Sigmoid colon (tissue), 7 donors: ENCODE results near the gene PELO. TPM values are rescaled to one million over a fixed set of nuclear protein-coding genes. Genes with fewer than 3 reads are reported as not detected.

Experiments
- DNase-seq: peaks from one replicate; pipeline ENCODE4 v3.0.0-alpha.2; 2019
- H3K27ac ChIP-seq, 4 donors: fragments of 200-600 bp; sonication (generic); one replicate each; pipeline ENCODE4 v1.5.1; 2016 to 2019; ENCODE audit warnings: mild to moderate bottlenecking in 1 of 4
- H3K27me3 ChIP-seq, 3 donors: fragments of 200-600 bp; sonication (generic); one replicate each; pipeline ENCODE4 v1.5.1; 2019; ENCODE audit warnings: mild to moderate bottlenecking in 1 of 3
- H3K36me3 ChIP-seq, 4 donors: fragments of 200-600 bp; sonication (generic); one replicate each; pipeline ENCODE4 v1.5.1; 2016 to 2019
- H3K4me1 ChIP-seq, 4 donors: fragments of 200-600 bp; sonication (generic); one replicate each; pipeline ENCODE4 v1.5.1; 2017 to 2019
- H3K4me3 ChIP-seq, 4 donors: fragments of 200-600 bp; sonication (generic); one replicate each; pipeline ENCODE4 v1.5.1; 2017 to 2019; ENCODE audit warnings: mild to moderate bottlenecking in 2 of 4, moderate library complexity in 1 of 4
- H3K9me3 ChIP-seq, 4 donors: fragments of 200-600 bp in 3 of 4; sonication (generic) in 3 of 4; one replicate each; pipeline versions ENCODE4 v1.5.1 to v1.6.1; 2013 to 2019
- CTCF ChIP-seq, 4 experiments: fragments of 450-650 bp in 3 of 4; fragments of 200-600 bp in 1 of 4; IDR thresholded peaks; one replicate each; pipeline ENCODE4 v1.5.1; 2016 to 2019; ENCODE audit warnings: antibody characterized with exemption in 4 of 4, mild to moderate bottlenecking in 3 of 4, moderate library complexity in 2 of 4
- EP300 ChIP-seq, 4 donors: sonication (generic); formaldehyde crosslinking; IDR thresholded peaks; one replicate each; pipeline ENCODE4 v1.6.1; 2017; ENCODE audit warnings: antibody characterized with exemption in 4 of 4
- POLR2A ChIP-seq, 2 donors: fragments of 450-650 bp; IDR thresholded peaks; one replicate each; pipeline ENCODE4 v1.6.1; 2016; ENCODE audit warnings: antibody characterized with exemption in 2 of 2, mild to moderate bottlenecking in 2 of 2, moderate library complexity in 2 of 2
- POLR2AphosphoS5 ChIP-seq, 4 donors: sonication (generic); formaldehyde crosslinking; IDR thresholded peaks; one replicate each; pipeline ENCODE4 v1.6.1; 2017; ENCODE audit warnings: antibody characterized with exemption in 4 of 4
- WGBS, 2 donors: extraction: QIAGEN DNeasy Blood & Tissue Kit; methylation state at CpG; one replicate each; pipeline ENCODE4 v1.1.7; 2013; 5-methylcytosine and 5-hydroxymethylcytosine counted together
- intact Hi-C: fragments of 100-400 bp; cut with DNase I; formaldehyde crosslinking; loops from one replicate; pipeline ENCODE4 v1.15.1; 2023
- polyA plus RNA-seq, 3 donors: library from polyadenylated mRNA; stranded (reverse); fragments of 200-250 nt; gene quantifications; one replicate each; pipeline ENCODE4 v1.2.3, GENCODE V29; 2013
- total RNA-seq, 4 donors: library from RNA; depleted of rRNA; stranded (reverse); fragments of >200 nt; gene quantifications; one replicate each; pipeline ENCODE4 v1.1.0, GENCODE V29; 2016
- donor health status: healthy with polysubstance abuse.
- donor health status: Bipolar disorder and iron deficiency.
- donor health status: healthy.

PELO gene
- total and polyA plus RNA-seq, 7 donors, result 3.9 to 60.1 (median 37.1) TPM

GRCh38 chr5:52783226-52783959 lies 4.3 kb upstream of the PELO start:
- Histone ChIP-seq H3K27ac (peak overlapping the region in 1 of 4 donors; percentile 14), H3K36me3 (no peaks in the 10 kb centered on the region), H3K9me3 (no peaks in the 10 kb centered on the region), H3K4me1 (peaks cover 0 to 14% (median 8%) of the 10 kb centered on the region in 4 donors), H3K27me3 (no peaks in the 10 kb centered on the region), H3K4me3 (no peak overlapping the region)
- TF ChIP-seq EP300 (IDR thresholded peaks at IDR 0.05) (no peak), POLR2AphosphoS5 (IDR thresholded peaks at IDR 0.05) (peak in 1 of 4 donors; percentile 7)
- intact Hi-C loops, result no loop called here
- no peak for DNase-seq
- WGBS, 2 donors, result 54 to 73% methylated on average over 2 of the region's 2 CpGs

- H3K27me3 ChIP-seq, result no peaks in the 10 kb centered on the region
Observed at GRCh38 chr5:52784737-52785136, 3.0 kb upstream of the PELO start.

GRCh38 chr5:52786391-52786790 lies 1.3 kb upstream of the PELO start:
- Histone ChIP-seq H3K36me3 (no peaks in the 10 kb centered on the region), H3K27ac (peak overlapping the region; percentile 91 to 97 (median 95)), H3K4me1 (peaks cover 0 to 26% (median 15%) of the 10 kb centered on the region in 4 donors), H3K27me3 (no peaks in the 10 kb centered on the region), H3K9me3 (no peaks in the 10 kb centered on the region), H3K4me3 (no peak overlapping the region)
- DNase-seq, result no peak
- TF ChIP-seq CTCF (IDR thresholded peaks at IDR 0.05), result no peak
- TF ChIP-seq POLR2A (IDR thresholded peaks at IDR 0.05), result no peak
- no peak for TF ChIP-seq POLR2AphosphoS5 (IDR thresholded peaks at IDR 0.05)
- TF ChIP-seq EP300 (IDR thresholded peaks at IDR 0.05), result no peak
- 21 to 55% methylated on average over 4 of the region's 4 CpGs for WGBS, 2 donors
- intact Hi-C loops, result loop anchor here (5.0 kb wide), 2 partner anchors 59 to 76 kb away; no protein-coding TSS in a partner anchor

More at GRCh38 chr5:52784737-52785136, 3.0 kb upstream of the PELO start:
- Histone ChIP-seq H3K36me3 (no peaks in the 10 kb centered on the region), H3K4me1 (peaks cover 0 to 14% (median 8%) of the 10 kb centered on the region in 4 donors), H3K27ac (no peak overlapping the region), H3K9me3 (no peaks in the 10 kb centered on the region), H3K4me3 (no peak overlapping the region)
- intact Hi-C loops, result loop anchor here (5.0 kb wide), 2 partner anchors 57 to 78 kb away; no protein-coding TSS in a partner anchor
- TF ChIP-seq POLR2AphosphoS5 (IDR thresholded peaks at IDR 0.05) (no peak), CTCF (IDR thresholded peaks at IDR 0.05) (no peak), POLR2A (IDR thresholded peaks at IDR 0.05) (no peak), EP300 (IDR thresholded peaks at IDR 0.05) (no peak)
- WGBS, 2 donors, result 52 to 58% methylated on average over 6 of the region's 6 CpGs
- DNase-seq, result no peak

- DNase-seq, result peak; percentile 67
- 2 to 5% methylated on average over 11 of the region's 11 CpGs for WGBS, 2 donors
- Histone ChIP-seq H3K4me1 (peaks cover 0 to 33% (median 19%) of the 10 kb centered on the region in 4 donors), H3K27ac (peak overlapping the region; percentile 91 to 97 (median 95)), H3K27me3 (no peaks in the 10 kb centered on the region), H3K36me3 (no peaks in the 10 kb centered on the region), H3K9me3 (no peaks in the 10 kb centered on the region), H3K4me3 (peak overlapping the region; percentile 75 to 83 (median 80))
- TF ChIP-seq POLR2AphosphoS5 (IDR thresholded peaks at IDR 0.05), result peak in 1 of 4 donors; percentile 8
- peak in 2 of 4 experiments; percentile 27 to 34 for TF ChIP-seq CTCF (IDR thresholded peaks at IDR 0.05)
- TF ChIP-seq POLR2A (IDR thresholded peaks at IDR 0.05), result no peak
- intact Hi-C loops, result loop anchor here (1.0 to 5.0 kb wide), 4 partner anchors 60 to 309 kb away; no protein-coding TSS in a partner anchor
Observed at GRCh38 chr5:52786949-52787599, 642 bp upstream of the PELO start.

GRCh38 chr5:52788505-52788821 lies 747 bp downstream of the PELO start:
- Histone ChIP-seq H3K4me1 (peaks cover 0 to 46% (median 32%) of the 10 kb centered on the region in 4 donors), H3K4me3 (peak overlapping the region; percentile 75 to 83 (median 80)), H3K9me3 (no peaks in the 10 kb centered on the region), H3K27me3 (no peaks in the 10 kb centered on the region), H3K36me3 (no peaks in the 10 kb centered on the region), H3K27ac (peak overlapping the region; percentile 91 to 97 (median 95))
- no peak for TF ChIP-seq EP300 (IDR thresholded peaks at IDR 0.05)
- intact Hi-C loops, result loop anchor here (5.0 kb wide), 2 partner anchors 61 to 74 kb away; no protein-coding TSS in a partner anchor
- WGBS, 2 donors, result 2 to 16% methylated on average over 7 of the region's 7 CpGs
- DNase-seq, result no peak
